Peyer's patch (tissue), 4 donors: ENCODE results near the gene DACT2. TPM values are rescaled to one million over a fixed set of nuclear protein-coding genes. Genes with fewer than 3 reads are reported as not detected.

ENCODE experiments used
- DNase-seq, 3 donors: peaks; one replicate each; pipeline ENCODE4 v3.0.0-alpha.2; 2017 to 2019
- H3K27ac ChIP-seq, 4 donors: fragments of 200-600 bp; sonication (generic); one replicate each; pipeline ENCODE4 v1.5.1; 2016 to 2019
- H3K27me3 ChIP-seq, 2 donors: fragments of 200-600 bp; sonication (generic); one replicate each; pipeline ENCODE4 v1.5.1; 2019
- H3K36me3 ChIP-seq, 3 donors: fragments of 200-600 bp; sonication (generic); one replicate each; pipeline ENCODE4 v1.5.1; 2016 to 2019
- H3K4me1 ChIP-seq, 4 donors: fragments of 200-600 bp; sonication (generic); one replicate each; pipeline ENCODE4 v1.5.1; 2016 to 2019
- H3K4me3 ChIP-seq, 4 donors: fragments of 200-600 bp; sonication (generic); 1 replicate in 3 of 4; 2 replicates in 1 of 4; pipeline ENCODE4 v1.5.1; 2016 to 2019; ENCODE audit warnings: mild to moderate bottlenecking in 1 of 4
- H3K9me3 ChIP-seq, 4 donors: fragments of 200-600 bp; sonication (generic); one replicate each; pipeline ENCODE4 v1.5.1; 2016 to 2019; ENCODE audit warnings: mild to moderate bottlenecking in 1 of 4
- POLR2A ChIP-seq, 2 donors: fragments of 450-650 bp; IDR thresholded peaks; one replicate each; pipeline ENCODE4 v1.5.1; 2017; ENCODE audit warnings: antibody characterized with exemption in 2 of 2, mild to moderate bottlenecking in 2 of 2, moderate library complexity in 2 of 2
- total RNA-seq, 4 donors: library from RNA; depleted of rRNA; stranded (reverse); fragments of >200 nt; gene quantifications; one replicate each; pipeline ENCODE4 v1.1.0, GENCODE V29; 2016
- TF ChIP-seq, protein P1 (sequence below), 6 experiments: fragments of 450-650 bp in 4 of 6; fragments of 200-600 bp in 2 of 6; sonication (generic) in 1 of 6; IDR thresholded peaks; one replicate each; pipeline ENCODE4 v1.5.1; 2017 to 2019; ENCODE audit warnings: antibody characterized with exemption in 6 of 6, mild to moderate bottlenecking in 3 of 6, moderate library complexity in 1 of 6

DACT2 gene
- total RNA-seq, 4 donors from 2014 or later, result 0.35 to 2.7 (median 1.8) TPM

GRCh38 chr6:168347053-168347452 lies 27.5 kb upstream of the DACT2 start:
- Histone ChIP-seq H3K27me3 (no peaks in the 10 kb centered on the region), H3K4me3 (no peak overlapping the region), H3K36me3 (no peaks in the 10 kb centered on the region), H3K4me1 (no peaks in the 10 kb centered on the region), H3K9me3 (no peaks in the 10 kb centered on the region), H3K27ac (no peak overlapping the region)
- no peak for TF ChIP-seq POLR2A (IDR thresholded peaks at IDR 0.05)
- TF ChIP-seq, protein P1, sequence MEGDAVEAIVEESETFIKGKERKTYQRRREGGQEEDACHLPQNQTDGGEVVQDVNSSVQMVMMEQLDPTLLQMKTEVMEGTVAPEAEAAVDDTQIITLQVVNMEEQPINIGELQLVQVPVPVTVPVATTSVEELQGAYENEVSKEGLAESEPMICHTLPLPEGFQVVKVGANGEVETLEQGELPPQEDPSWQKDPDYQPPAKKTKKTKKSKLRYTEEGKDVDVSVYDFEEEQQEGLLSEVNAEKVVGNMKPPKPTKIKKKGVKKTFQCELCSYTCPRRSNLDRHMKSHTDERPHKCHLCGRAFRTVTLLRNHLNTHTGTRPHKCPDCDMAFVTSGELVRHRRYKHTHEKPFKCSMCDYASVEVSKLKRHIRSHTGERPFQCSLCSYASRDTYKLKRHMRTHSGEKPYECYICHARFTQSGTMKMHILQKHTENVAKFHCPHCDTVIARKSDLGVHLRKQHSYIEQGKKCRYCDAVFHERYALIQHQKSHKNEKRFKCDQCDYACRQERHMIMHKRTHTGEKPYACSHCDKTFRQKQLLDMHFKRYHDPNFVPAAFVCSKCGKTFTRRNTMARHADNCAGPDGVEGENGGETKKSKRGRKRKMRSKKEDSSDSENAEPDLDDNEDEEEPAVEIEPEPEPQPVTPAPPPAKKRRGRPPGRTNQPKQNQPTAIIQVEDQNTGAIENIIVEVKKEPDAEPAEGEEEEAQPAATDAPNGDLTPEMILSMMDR (IDR thresholded peaks at IDR 0.05), result no peak
- DNase-seq, result no peak

- Histone ChIP-seq H3K36me3 (no peaks in the 10 kb centered on the region), H3K27me3 (no peaks in the 10 kb centered on the region), H3K4me3 (no peak overlapping the region), H3K9me3 (no peaks in the 10 kb centered on the region), H3K27ac (no peak overlapping the region), H3K4me1 (no peaks in the 10 kb centered on the region)
- no peak for DNase-seq
- TF ChIP-seq, protein P1 (IDR thresholded peaks at IDR 0.05), result no peak
- no peak for TF ChIP-seq POLR2A (IDR thresholded peaks at IDR 0.05)
Measured at GRCh38 chr6:168345896-168346754, 26.5 kb upstream of the DACT2 start.

DNA sequence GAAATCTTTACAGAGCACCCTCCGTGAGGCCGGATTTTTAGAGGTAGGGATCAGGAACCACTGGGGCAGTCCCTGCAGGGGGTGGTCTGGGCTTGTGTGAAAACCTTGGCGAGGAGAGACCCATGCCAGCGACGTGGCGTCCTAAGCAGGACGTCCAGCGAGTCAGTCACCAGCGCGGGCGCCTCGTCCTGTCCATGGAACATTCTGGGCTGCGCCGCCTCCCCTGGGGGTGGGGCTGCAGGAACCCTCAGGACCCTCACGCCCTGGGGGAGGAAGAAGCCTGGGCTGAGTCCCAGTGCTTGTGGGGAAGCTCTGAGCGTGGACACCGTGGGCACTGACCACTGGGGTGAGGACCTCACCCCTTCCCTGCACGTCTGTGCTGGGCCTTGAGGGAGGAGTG lies 25.7 kb upstream of the DACT2 start:
- H3K4me3 ChIP-seq, result no peak overlapping the region
- DNase-seq, result no peak
- TF ChIP-seq POLR2A (IDR thresholded peaks at IDR 0.05), result no peak
- TF ChIP-seq, protein P1 (IDR thresholded peaks at IDR 0.05), result no peak
- no peak overlapping the region for H3K27ac ChIP-seq
- H3K4me1 ChIP-seq, result no peaks in the 10 kb centered on the region
- H3K36me3 ChIP-seq, result no peaks in the 10 kb centered on the region
- H3K9me3 ChIP-seq, result no peaks in the 10 kb centered on the region
- no peaks in the 10 kb centered on the region for H3K27me3 ChIP-seq

DNA sequence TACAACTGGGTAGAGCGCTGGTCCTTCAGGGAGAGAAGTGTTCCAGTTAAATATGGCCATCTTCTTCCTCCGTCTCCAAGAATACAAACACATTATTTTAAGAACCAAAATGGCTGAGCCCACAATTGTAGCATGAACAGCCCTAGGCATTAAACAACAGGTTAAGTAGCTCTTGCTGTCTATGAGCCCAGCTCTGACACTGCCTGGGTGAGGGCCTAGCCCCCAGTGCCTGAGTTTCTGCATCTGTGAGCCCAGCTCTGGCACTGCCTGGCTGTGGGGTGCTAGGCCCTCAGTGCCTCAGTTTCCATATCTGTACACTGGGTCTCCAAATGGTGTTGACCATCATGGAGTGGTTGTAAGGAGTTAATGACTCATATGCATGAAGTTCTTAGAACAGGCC lies 24.8 kb upstream of the DACT2 start:
- no peaks in the 10 kb centered on the region for H3K36me3 ChIP-seq
- no peak for DNase-seq
- H3K4me1 ChIP-seq, result no peaks in the 10 kb centered on the region
- no peak overlapping the region for H3K4me3 ChIP-seq
- TF ChIP-seq, protein P1 (IDR thresholded peaks at IDR 0.05), result no peak
- TF ChIP-seq POLR2A (IDR thresholded peaks at IDR 0.05), result no peak
- no peaks in the 10 kb centered on the region for H3K9me3 ChIP-seq
- H3K27ac ChIP-seq, result no peak overlapping the region
- no peaks in the 10 kb centered on the region for H3K27me3 ChIP-seq

DNA sequence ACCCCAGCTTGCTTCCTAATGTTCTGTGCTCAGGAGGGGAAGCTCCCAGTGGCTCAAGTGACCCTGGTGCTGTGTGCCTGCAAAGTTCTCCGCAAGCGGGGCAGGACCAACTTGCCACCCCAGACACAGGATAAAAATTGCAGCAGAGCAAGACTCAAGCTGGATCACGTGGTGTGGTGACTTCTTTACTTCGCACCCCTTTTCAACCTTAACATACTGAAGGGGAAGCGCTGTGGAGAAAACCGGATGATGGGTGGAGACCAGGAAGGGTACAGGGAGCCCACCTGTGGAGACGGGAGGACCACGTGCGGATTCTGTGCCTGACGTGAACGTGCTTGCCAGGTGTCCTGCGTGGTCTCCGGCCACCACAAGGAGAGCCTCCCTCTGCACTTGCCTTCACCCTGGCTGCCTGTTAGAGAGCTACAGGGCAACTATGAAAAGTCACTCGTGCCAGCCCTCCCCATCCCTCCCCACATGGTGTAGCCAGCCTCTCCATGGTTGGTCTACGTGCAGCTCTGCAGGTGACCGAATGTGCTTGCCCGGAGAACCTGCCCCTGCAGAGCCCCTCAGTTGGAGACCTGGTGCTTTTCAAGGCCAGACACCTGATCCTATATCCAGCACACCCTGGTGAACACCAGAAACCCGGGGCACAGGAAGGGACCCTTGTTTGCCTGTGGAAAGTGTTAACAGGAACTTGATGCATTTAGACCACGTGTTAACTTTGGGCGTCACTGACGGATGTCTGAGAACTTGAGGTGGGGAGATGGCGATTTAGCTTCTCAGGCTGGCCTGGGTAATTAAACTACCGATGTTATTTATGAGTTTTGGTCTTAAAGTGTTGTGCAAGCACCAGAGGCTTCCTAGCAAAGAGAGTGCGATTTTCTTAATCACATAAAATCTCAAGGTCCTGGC lies 23.9 kb upstream of the DACT2 start:
- DNase-seq, result no peak
- no peaks in the 10 kb centered on the region for H3K9me3 ChIP-seq
- H3K36me3 ChIP-seq, result no peaks in the 10 kb centered on the region
- H3K4me3 ChIP-seq, result no peak overlapping the region
- TF ChIP-seq POLR2A (IDR thresholded peaks at IDR 0.05), result no peak
- TF ChIP-seq, protein P1 (IDR thresholded peaks at IDR 0.05), result no peak
- no peaks in the 10 kb centered on the region for H3K27me3 ChIP-seq
- H3K27ac ChIP-seq, result no peak overlapping the region
- no peaks in the 10 kb centered on the region for H3K4me1 ChIP-seq
